Inferior parietal cortex (tissue), 1 donor: ENCODE data around the gene FASLG.
"Not testable (repeated sequence)": the region's sequence is repeated elsewhere in the genome, so short reads cannot be mapped to it uniquely, and the experiment has no call there.

ENCODE experiments used
- DNase-seq: peaks from one replicate; pipeline ENCODE4 v3.0.0-alpha.2; 2016; ENCODE audit errors: extremely low spot score

FASLG gene

GRCh38 chr1:172680733-172681275 is 21.9 kb downstream of the FASLG start:
- DNase-seq, result no peak

- no peak for DNase-seq
Observed at GRCh38 chr1:172682812-172683211, 23.9 kb downstream of the FASLG start.

- no peak for DNase-seq
Observed at GRCh38 chr1:172686143-172686542, 27.2 kb downstream of the FASLG start.

- not testable (repeated sequence) for DNase-seq
Observed at GRCh38 chr1:172688428-172689085, 29.7 kb downstream of the FASLG start.

DNA sequence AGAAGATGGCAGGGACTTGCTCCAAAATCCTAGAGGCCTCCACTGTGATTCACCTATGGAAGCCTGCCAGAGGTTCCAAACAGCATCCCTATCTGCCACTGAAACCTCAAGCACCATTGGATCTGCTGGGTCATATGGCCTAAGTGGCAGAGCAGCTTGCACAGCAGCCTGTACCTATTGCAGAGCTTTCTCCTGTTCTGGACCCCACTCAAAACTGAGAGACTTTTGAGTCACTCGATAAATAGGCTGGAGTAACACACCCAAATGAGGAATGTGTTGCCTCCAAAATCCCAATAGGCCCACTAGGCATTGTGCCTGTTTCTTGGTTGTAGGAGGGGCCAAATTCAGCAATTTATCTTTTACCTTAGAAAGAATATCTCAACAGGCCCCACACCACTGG is 32.0 kb downstream of the FASLG start:
- not testable (repeated sequence) for DNase-seq

- no peak for DNase-seq
Observed at GRCh38 chr1:172697534-172698002, 38.7 kb downstream of the FASLG start.

- no peak for DNase-seq
Observed at GRCh38 chr1:172698224-172698623, 39.3 kb downstream of the FASLG start.

- no peak for DNase-seq
Observed at GRCh38 chr1:172699111-172699510, 40.2 kb downstream of the FASLG start.

- DNase-seq, result no peak
Observed at GRCh38 chr1:172699695-172700227, 40.9 kb downstream of the FASLG start.

DNA sequence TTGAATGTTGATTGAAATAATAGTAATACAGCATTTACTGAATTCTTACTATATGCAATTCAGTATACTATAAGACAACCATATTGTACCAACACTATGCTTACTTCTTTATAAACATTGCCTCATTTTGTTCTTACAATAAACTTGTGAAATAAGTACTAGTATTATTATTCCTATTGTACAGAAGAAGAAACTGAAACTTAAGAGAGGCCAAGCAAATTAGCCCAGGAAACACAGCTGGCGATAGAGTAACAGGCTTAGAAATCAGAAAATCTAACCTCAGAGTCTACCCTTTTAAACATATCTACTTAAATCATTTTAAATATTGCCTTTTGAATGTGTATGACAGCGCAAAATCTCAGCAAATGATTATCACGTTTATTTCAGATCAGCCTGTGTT is 41.7 kb downstream of the FASLG start:
- DNase-seq, result no peak

- DNase-seq, result no peak
Observed at GRCh38 chr1:172704001-172704400, 45.1 kb downstream of the FASLG start.

- no peak for DNase-seq
Observed at GRCh38 chr1:172704420-172705210, 45.7 kb downstream of the FASLG start.

- DNase-seq, result no peak
Observed at GRCh38 chr1:172708452-172708851, 49.5 kb downstream of the FASLG start.

DNA sequence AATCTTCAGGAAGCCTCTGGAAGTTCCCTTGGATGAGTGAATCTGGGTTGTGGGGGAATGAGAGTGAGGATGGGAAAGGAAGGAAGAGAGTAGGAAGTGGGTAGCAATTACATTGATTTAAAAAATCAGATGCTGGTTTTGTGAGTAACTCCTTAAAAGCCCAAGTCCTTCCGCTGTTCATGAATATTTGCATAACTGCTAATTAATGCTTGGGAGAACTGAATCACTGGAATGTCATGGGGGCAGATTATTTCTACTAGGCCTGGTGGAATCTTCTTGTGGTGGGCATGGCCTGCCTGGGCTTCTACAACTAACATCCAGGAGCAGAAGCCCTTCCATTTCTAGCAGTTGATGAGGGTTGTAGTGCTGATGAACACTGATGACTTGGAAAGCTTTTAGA is 52.7 kb downstream of the FASLG start:
- DNase-seq, result no peak

DNA sequence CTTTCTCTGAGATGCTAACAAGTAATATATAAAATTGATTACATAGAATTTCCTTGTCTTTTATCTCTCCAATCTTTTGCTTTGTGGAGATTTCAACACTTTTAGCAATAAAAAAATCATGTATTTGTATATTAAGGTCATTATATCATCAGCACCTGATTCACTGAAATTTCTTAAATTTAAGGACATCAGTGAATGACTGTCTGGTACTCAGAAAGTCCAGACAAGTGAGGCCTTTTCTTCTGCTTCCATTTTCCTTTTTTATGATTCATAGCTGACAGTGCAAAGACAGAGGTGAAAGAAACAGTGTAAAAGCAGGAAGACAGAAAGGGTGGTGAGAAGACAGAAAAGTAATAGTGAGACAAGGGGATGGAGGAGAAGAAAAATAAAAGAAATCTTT is 54.6 kb downstream of the FASLG start:
- DNase-seq, result no peak
